Trophoblast cell (in vitro differentiated cells and primary cell): Measurements from ENCODE around the gene LEPROT.
A peak's percentile ranks its signal among the peaks of the same experiment; 100 is the strongest.

Experiments
- DNase-seq, 2 donors: peaks; one replicate each; pipeline ENCODE4 v3.0.0-alpha.2; 2016
- H2AFZ ChIP-seq: 2 replicates; pipeline ENCODE4 v1.6.1; 2013; ENCODE audit warnings: low read length, moderate library complexity, mild to moderate bottlenecking; ENCODE audit not compliant: insufficient read depth, poor library complexity
- H2AK5ac ChIP-seq: 2 replicates; pipeline ENCODE4 v1.6.1; 2013; ENCODE audit warnings: mild to moderate bottlenecking, low read length
- H2BK120ac ChIP-seq: 2 replicates; pipeline ENCODE4 v1.6.1; 2013; ENCODE audit warnings: low read length, mild to moderate bottlenecking, moderate library complexity; ENCODE audit not compliant: insufficient read depth, poor library complexity
- H2BK12ac ChIP-seq: 2 replicates; pipeline ENCODE4 v1.6.1; 2013; ENCODE audit warnings: mild to moderate bottlenecking, low read length, moderate library complexity
- H2BK5ac ChIP-seq: 2 replicates; pipeline ENCODE4 v1.6.1; 2013; ENCODE audit warnings: low read length, low read depth, moderate library complexity, mild to moderate bottlenecking; ENCODE audit not compliant: poor library complexity
- H3K14ac ChIP-seq: 2 replicates; pipeline ENCODE4 v1.6.1; 2013; ENCODE audit warnings: mild to moderate bottlenecking, low read length
- H3K18ac ChIP-seq: 2 replicates; pipeline ENCODE4 v1.6.1; 2013; ENCODE audit warnings: mild to moderate bottlenecking, low read length
- H3K23ac ChIP-seq: 2 replicates; pipeline ENCODE4 v1.6.1; 2013; ENCODE audit warnings: low read length
- H3K27ac ChIP-seq: 2 replicates; pipeline ENCODE4 v1.5.1; 2013; ENCODE audit warnings: low read depth, mild to moderate bottlenecking, inconsistent platforms, low read length, moderate library complexity
- H3K27me3 ChIP-seq: 2 replicates; pipeline ENCODE4 v1.6.1; 2013; ENCODE audit warnings: inconsistent platforms, mild to moderate bottlenecking, low read length, moderate library complexity; ENCODE audit not compliant: insufficient read depth
- H3K36me3 ChIP-seq, 2 experiments: 1 replicate in 1 of 2; 2 replicates in 1 of 2; pipeline ENCODE4 v1.6.1; 2013; ENCODE audit warnings: low read length in 2 of 2, mild to moderate bottlenecking in 2 of 2, moderate library complexity in 1 of 2; ENCODE audit not compliant: insufficient read depth in 2 of 2, control insufficient read depth in 1 of 2
- H3K4ac ChIP-seq: 2 replicates; pipeline ENCODE4 v1.6.1; 2013; ENCODE audit warnings: low read depth, mild to moderate bottlenecking, low read length, moderate library complexity
- H3K4me1 ChIP-seq, 2 experiments: 1 replicate in 1 of 2; 2 replicates in 1 of 2; pipeline ENCODE4 v1.6.1; 2013; ENCODE audit warnings: low read length in 2 of 2, mild to moderate bottlenecking in 2 of 2, moderate library complexity in 1 of 2; ENCODE audit not compliant: insufficient read depth in 2 of 2, control insufficient read depth in 1 of 2
- H3K4me2 ChIP-seq: 2 replicates; pipeline ENCODE4 v1.6.1; 2013; ENCODE audit warnings: inconsistent platforms, mild to moderate bottlenecking, low read length, moderate library complexity
- H3K4me3 ChIP-seq: 2 replicates; pipeline ENCODE4 v1.5.1; 2013; ENCODE audit warnings: mild to moderate bottlenecking, low read depth, low read length, inconsistent platforms
- H3K79me1 ChIP-seq: one replicate; pipeline ENCODE4 v1.6.1; 2013; ENCODE audit warnings: low read length
- H3K79me2 ChIP-seq: 2 replicates; pipeline ENCODE4 v1.6.1; 2013; ENCODE audit warnings: low read length, mild to moderate bottlenecking; ENCODE audit not compliant: control insufficient read depth, insufficient read depth, poor library complexity
- H3K9ac ChIP-seq: 2 replicates; pipeline ENCODE4 v1.6.1; 2013; ENCODE audit warnings: mild to moderate bottlenecking, low read length
- H3K9me3 ChIP-seq: 2 replicates; pipeline ENCODE4 v1.6.1; 2013; ENCODE audit warnings: low read depth, mild to moderate bottlenecking, control low read depth, inconsistent platforms, low read length; ENCODE audit not compliant: insufficient read depth
- H4K12ac ChIP-seq: 2 replicates; pipeline ENCODE4 v1.6.1; 2013; ENCODE audit warnings: low read depth, mild to moderate bottlenecking, low read length, moderate library complexity
- H4K8ac ChIP-seq: 2 replicates; pipeline ENCODE4 v1.6.1; 2013; ENCODE audit warnings: low read depth, mild to moderate bottlenecking, low read length, moderate library complexity
- H4K91ac ChIP-seq: one replicate; pipeline ENCODE4 v1.6.1; 2013; ENCODE audit warnings: low read depth, mild to moderate bottlenecking, low read length, moderate library complexity
- WGBS: extraction: QIAGEN DNeasy Blood & Tissue Kit; methylation state at CpG from one replicate; pipeline ENCODE4 v1.1.7; 2013; ENCODE audit warnings: missing lambda C conversion rate; ENCODE audit not compliant: insufficient read length, insufficient coverage; ENCODE audit errors: extremely low coverage; 5-methylcytosine and 5-hydroxymethylcytosine counted together

Gene LEPROT

DNA sequence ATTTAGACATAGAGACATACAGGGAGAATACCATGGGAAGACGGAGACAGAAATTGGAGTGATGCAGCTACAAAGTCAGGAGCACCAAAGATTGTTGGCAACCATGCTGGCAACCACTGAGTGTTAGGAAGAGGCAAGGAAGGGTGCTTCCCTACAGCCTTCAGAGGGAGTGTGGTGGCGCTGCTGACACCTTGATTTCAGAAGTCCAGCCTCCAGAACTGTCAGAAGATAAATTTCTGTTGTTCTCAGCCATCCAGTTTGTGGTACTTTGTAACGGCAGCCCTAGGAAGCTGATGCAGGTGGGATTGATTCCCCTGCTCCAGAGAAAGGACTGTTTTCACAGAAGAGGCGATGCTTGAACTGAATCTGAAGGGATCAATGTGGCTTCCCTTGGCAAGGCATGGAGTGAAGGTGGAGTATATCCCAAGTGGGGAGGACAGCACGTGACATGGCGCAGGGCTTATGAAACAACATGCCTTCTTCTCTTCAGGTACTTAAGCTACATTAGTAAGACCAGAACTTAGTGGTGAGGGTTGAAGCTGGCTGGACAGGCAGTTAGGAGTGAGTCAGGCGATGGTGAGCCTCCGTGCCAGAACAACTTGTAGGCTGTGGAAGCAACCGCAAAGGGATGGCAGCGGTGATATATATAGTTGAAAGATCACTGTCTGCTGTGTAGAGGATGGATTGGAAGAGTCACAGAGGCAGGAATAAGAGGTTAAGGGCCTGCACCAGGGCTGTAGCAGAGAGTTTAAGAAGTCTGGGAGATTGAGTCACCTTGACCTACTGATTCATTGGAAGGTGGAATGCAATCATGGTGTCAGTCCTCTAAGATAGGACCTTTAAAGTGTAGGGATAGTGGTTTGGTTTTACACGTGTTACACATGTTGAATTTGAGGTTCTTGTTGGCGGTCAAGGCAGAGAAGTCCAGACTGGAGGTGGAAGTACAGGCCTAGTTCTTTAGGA is 2.1 kb downstream of the LEPROT start:
- peak overlapping the region; percentile 8 for H3K4me2 ChIP-seq

DNA sequence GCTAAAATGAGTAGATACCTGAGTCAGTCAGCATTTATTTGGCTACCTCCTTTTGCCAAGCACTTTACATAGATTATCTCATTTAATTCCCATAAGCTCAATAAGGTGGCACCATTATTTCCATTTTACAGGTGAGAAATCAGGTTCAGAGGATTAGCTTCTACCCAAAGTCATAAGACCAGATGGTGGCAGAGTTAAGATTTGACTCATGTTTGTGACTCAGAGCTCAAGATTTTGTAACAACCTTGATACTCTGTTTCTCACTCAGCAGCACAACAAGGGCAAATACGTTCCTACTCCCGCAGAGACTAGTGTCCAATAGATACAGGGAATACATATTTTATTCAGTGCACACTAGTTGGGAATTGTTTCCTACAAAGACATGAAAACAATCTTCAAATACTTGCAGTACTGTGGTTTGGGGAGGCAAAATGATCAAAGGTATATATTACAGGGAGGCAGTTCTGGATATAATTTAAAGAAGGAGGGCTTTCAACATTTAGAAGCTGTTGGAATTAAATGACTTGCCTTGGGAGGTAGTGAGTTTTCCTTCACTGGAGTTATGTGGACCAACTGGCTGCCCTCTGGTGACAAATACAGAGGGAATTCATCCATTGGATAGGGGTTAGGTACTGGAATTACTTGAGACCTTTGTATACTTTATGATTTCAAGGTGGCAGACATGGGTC is 3.6 kb downstream of the LEPROT start:
- Histone ChIP-seq H3K79me2 (peaks cover 20% of the 10 kb centered on the region), H2AFZ (no peak overlapping the region), H3K9ac (no peak overlapping the region), H3K4me2 (no peak overlapping the region), H4K8ac (no peak overlapping the region), H3K9me3 (no peaks in the 10 kb centered on the region), H3K4ac (no peak overlapping the region), H2BK12ac (no peak overlapping the region), H2AK5ac (no peak overlapping the region), H2BK120ac (no peak overlapping the region), H3K23ac (no peak overlapping the region), H3K27me3 (no peaks in the 10 kb centered on the region), H3K18ac (no peak overlapping the region), H3K4me1 (peaks cover 19 to 20% of the 10 kb centered on the region in 2 experiments), H3K27ac (peak overlapping the region; percentile 59), H3K14ac (no peak overlapping the region), H3K36me3 (peaks cover 8 to 14% of the 10 kb centered on the region in 2 experiments), H4K12ac (no peak overlapping the region), H4K91ac (no peak overlapping the region), H3K79me1 (peaks cover 24% of the 10 kb centered on the region), H2BK5ac (no peak overlapping the region), H3K4me3 (no peak overlapping the region)
- peak; percentile 64 to 90 for DNase-seq
- no CpG with 5 or more reads among the region's 2 CpGs for WGBS

More for the DNA sequence above, 2.1 kb downstream of the LEPROT start:
- H3K4me1 ChIP-seq, result peaks cover 19 to 21% of the 10 kb centered on the region in 2 experiments
- no peak overlapping the region for H3K14ac ChIP-seq
- peaks cover 29% of the 10 kb centered on the region for H3K79me1 ChIP-seq
- no peaks in the 10 kb centered on the region for H3K27me3 ChIP-seq
- H3K4me3 ChIP-seq, result no peak overlapping the region
- H4K91ac ChIP-seq, result no peak overlapping the region
- peaks cover 8 to 14% of the 10 kb centered on the region in 2 experiments for H3K36me3 ChIP-seq
- no peaks in the 10 kb centered on the region for H3K9me3 ChIP-seq
- H3K27ac ChIP-seq, result no peak overlapping the region
- no peak overlapping the region for H2BK120ac ChIP-seq
- peaks cover 20% of the 10 kb centered on the region for H3K79me2 ChIP-seq
- DNase-seq, result peak; percentile 55 to 59
- no CpG with 5 or more reads among the region's 12 CpGs for WGBS
- peak overlapping the region; percentile 75 for H3K4ac ChIP-seq
- no peak overlapping the region for H2AFZ ChIP-seq
- H2BK12ac ChIP-seq, result peak overlapping the region; percentile 8
- H4K12ac ChIP-seq, result peak overlapping the region; percentile 74
- peak overlapping the region; percentile 5 for H3K18ac ChIP-seq
- peak overlapping the region; percentile 11 for H4K8ac ChIP-seq
- H2BK5ac ChIP-seq, result no peak overlapping the region
- no peak overlapping the region for H3K9ac ChIP-seq
- H3K23ac ChIP-seq, result no peak overlapping the region
- H2AK5ac ChIP-seq, result no peak overlapping the region

DNA sequence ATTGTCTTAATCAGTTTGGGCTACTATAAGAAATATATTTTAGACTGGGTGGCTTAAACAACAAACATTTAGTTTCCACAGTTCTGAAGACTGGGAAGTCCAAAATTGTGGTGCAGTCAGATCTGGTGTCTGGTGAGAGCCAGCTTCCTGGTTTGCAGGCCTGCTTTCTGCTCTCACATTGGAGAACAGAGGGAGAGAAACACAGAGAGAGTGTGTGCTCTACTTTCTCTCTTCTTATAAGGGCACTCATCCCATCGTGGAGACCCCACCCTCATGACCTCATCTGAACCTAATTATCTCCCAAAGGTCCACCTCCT is 4.1 kb downstream of the LEPROT start:
- Histone ChIP-seq H2AK5ac (no peak overlapping the region), H4K91ac (no peak overlapping the region), H3K79me1 (peaks cover 21% of the 10 kb centered on the region), H3K4me1 (peaks cover 19% of the 10 kb centered on the region in 2 experiments), H3K9me3 (no peaks in the 10 kb centered on the region), H3K36me3 (peaks cover 8 to 14% of the 10 kb centered on the region in 2 experiments), H2BK12ac (peak overlapping the region; percentile 61), H3K23ac (no peak overlapping the region), H3K27ac (peak overlapping the region; percentile 59), H4K8ac (no peak overlapping the region), H2BK120ac (no peak overlapping the region), H3K79me2 (peaks cover 20% of the 10 kb centered on the region), H2BK5ac (no peak overlapping the region), H3K18ac (peak overlapping the region; percentile 29), H3K9ac (no peak overlapping the region), H4K12ac (no peak overlapping the region), H3K14ac (peak overlapping the region; percentile 53), H3K4me3 (no peak overlapping the region), H3K4ac (peak overlapping the region; percentile 20), H3K27me3 (no peaks in the 10 kb centered on the region), H2AFZ (no peak overlapping the region), H3K4me2 (no peak overlapping the region)
- WGBS, result no CpG with 5 or more reads among the region's 1 CpG
- DNase-seq, result no peak

DNA sequence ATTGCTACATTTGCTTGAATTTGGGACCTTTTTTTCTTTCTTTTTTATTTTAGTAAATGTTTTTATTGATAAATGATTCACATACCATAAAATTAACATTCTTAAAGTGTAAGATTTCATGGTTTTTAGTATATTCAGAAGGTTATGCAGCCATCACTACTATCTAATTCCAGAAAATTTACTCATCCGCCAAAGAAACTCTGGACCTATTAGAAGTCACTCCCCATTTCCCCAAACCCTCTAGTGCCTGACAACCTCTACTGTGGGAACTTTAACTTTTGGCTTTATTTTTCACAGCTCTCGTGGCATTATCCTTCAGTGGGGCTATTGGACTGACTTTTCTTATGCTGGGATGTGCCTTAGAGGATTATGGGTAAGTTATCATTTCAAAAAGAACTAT is 4.5 kb downstream of the LEPROT start:
- Histone ChIP-seq H2BK120ac (no peak overlapping the region), H3K27me3 (no peaks in the 10 kb centered on the region), H3K9ac (no peak overlapping the region), H3K4me2 (no peak overlapping the region), H3K79me1 (peaks cover 17% of the 10 kb centered on the region), H3K9me3 (no peaks in the 10 kb centered on the region), H3K79me2 (peaks cover 16% of the 10 kb centered on the region), H4K8ac (no peak overlapping the region), H3K4ac (no peak overlapping the region), H3K4me1 (peaks cover 19 to 22% of the 10 kb centered on the region in 2 experiments), H3K36me3 (peaks cover 8 to 14% of the 10 kb centered on the region in 2 experiments), H2AK5ac (no peak overlapping the region), H3K18ac (no peak overlapping the region), H4K12ac (no peak overlapping the region), H2AFZ (no peak overlapping the region), H3K14ac (no peak overlapping the region), H3K4me3 (no peak overlapping the region), H3K23ac (no peak overlapping the region), H3K27ac (no peak overlapping the region), H2BK12ac (no peak overlapping the region), H4K91ac (no peak overlapping the region), H2BK5ac (no peak overlapping the region)
- no CpG with 5 or more reads among the region's 2 CpGs for WGBS
- DNase-seq, result no peak
